ENCODE measurements around the gene NCK1. TPM values are rescaled to one million over a fixed set of nuclear protein-coding genes. Genes with fewer than 3 reads are reported as not detected.

Gene NCK1
- total and polyA plus RNA-seq, 2 of the 13 experiments (the other 11 are each of a cell fraction or from before 2014, with no cell fraction given), result 14.7 to 30.4 TPM

DNA sequence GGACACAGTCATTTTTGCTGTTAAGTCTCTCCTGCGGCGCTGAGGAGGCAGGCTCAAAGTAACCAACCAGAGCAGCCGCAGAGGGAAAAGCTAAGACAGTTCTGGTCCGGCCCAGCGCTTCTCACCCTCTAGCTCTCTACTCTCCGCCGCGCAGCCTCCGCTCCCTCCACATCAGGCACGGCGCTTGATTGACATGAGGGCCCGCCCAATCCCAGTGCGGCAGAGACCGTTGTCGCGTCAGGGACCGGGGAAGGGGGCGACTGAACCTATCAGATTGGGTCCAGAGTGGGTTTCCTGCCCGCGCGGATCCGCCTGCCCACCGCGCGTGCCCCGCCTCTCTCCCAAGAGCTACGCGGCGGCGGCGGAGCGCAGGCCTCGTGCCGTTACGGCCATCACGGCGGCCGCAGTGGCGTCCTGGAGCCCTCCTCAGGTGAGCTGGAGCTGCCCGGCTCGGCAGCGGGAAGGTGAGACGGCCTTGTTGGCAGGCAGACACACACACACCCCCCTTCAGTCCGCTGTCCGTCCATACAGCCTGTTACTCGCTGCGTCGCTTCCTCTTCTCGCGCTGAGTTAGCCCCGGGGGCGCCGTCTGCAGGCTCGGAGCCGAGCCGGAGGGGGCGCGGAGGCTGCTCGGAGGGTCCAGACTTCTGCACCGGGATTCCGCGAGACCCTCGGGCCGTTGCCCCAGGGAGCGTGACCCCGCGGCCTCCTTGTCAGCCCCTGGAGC lies at the start of gene NCK1 (continued):
- TF ChIP-seq, protein P1, sequence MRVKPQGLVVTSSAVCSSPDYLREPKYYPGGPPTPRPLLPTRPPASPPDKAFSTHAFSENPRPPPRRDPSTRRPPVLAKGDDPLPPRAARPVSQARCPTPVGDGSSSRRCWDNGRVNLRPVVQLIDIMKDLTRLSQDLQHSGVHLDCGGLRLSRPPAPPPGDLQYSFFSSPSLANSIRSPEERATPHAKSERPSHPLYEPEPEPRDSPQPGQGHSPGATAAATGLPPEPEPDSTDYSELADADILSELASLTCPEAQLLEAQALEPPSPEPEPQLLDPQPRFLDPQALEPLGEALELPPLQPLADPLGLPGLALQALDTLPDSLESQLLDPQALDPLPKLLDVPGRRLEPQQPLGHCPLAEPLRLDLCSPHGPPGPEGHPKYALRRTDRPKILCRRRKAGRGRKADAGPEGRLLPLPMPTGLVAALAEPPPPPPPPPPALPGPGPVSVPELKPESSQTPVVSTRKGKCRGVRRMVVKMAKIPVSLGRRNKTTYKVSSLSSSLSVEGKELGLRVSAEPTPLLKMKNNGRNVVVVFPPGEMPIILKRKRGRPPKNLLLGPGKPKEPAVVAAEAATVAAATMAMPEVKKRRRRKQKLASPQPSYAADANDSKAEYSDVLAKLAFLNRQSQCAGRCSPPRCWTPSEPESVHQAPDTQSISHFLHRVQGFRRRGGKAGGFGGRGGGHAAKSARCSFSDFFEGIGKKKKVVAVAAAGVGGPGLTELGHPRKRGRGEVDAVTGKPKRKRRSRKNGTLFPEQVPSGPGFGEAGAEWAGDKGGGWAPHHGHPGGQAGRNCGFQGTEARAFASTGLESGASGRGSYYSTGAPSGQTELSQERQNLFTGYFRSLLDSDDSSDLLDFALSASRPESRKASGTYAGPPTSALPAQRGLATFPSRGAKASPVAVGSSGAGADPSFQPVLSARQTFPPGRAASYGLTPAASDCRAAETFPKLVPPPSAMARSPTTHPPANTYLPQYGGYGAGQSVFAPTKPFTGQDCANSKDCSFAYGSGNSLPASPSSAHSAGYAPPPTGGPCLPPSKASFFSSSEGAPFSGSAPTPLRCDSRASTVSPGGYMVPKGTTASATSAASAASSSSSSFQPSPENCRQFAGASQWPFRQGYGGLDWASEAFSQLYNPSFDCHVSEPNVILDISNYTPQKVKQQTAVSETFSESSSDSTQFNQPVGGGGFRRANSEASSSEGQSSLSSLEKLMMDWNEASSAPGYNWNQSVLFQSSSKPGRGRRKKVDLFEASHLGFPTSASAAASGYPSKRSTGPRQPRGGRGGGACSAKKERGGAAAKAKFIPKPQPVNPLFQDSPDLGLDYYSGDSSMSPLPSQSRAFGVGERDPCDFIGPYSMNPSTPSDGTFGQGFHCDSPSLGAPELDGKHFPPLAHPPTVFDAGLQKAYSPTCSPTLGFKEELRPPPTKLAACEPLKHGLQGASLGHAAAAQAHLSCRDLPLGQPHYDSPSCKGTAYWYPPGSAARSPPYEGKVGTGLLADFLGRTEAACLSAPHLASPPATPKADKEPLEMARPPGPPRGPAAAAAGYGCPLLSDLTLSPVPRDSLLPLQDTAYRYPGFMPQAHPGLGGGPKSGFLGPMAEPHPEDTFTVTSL (CRISPR knock-in tag; IDR thresholded peaks at IDR 0.05; ENCODE audit: borderline replicate concordance), result peak; percentile 70
- TF ChIP-seq ELF3 (CRISPR knock-in tag; IDR thresholded peaks at IDR 0.05), result peak; percentile 62
- TF ChIP-seq ZNF879 (CRISPR knock-in tag; IDR thresholded peaks at IDR 0.05), result peak; percentile 49; the same call in 1 of the 2 replicates
- no peak for TF ChIP-seq ZNF207 (IDR thresholded peaks at IDR 0.05; ENCODE audit: borderline replicate concordance)
- TF ChIP-seq, protein P2, sequence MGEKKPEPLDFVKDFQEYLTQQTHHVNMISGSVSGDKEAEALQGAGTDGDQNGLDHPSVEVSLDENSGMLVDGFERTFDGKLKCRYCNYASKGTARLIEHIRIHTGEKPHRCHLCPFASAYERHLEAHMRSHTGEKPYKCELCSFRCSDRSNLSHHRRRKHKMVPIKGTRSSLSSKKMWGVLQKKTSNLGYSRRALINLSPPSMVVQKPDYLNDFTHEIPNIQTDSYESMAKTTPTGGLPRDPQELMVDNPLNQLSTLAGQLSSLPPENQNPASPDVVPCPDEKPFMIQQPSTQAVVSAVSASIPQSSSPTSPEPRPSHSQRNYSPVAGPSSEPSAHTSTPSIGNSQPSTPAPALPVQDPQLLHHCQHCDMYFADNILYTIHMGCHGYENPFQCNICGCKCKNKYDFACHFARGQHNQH (CRISPR knock-in tag; IDR thresholded peaks at IDR 0.05), result peak; percentile 79; the same call in 1 of the 2 replicates
- no peak for TF ChIP-seq ZNF660 (CRISPR knock-in tag; IDR thresholded peaks at IDR 0.05; ENCODE audit: borderline replicate concordance, low read depth)
- TF ChIP-seq ETV5 (CRISPR knock-in tag; IDR thresholded peaks at IDR 0.05; ENCODE audit: borderline replicate concordance), result peak; percentile 48; the same call in 1 of the 2 replicates
- peak; percentile 81; the same call in 1 of the 2 replicates for TF ChIP-seq KAT8 (CRISPR knock-in tag; IDR thresholded peaks at IDR 0.05)
- TF ChIP-seq GATA4 (IDR thresholded peaks at IDR 0.05; ENCODE audit: borderline replicate concordance, low read depth), result 0 out of 2 replicates have a peak, but pooled peaks have one; percentile 3
- no peak for TF ChIP-seq ZFP41 (CRISPR knock-in tag; IDR thresholded peaks at IDR 0.05; ENCODE audit: borderline replicate concordance)
- TF ChIP-seq ZFY (CRISPR knock-in tag; IDR thresholded peaks at IDR 0.05), result peak; percentile 96
- TF ChIP-seq FOXC1 (CRISPR knock-in tag; IDR thresholded peaks at IDR 0.05; ENCODE audit: borderline replicate concordance), result peak; percentile 92
- TF ChIP-seq, protein P3, sequence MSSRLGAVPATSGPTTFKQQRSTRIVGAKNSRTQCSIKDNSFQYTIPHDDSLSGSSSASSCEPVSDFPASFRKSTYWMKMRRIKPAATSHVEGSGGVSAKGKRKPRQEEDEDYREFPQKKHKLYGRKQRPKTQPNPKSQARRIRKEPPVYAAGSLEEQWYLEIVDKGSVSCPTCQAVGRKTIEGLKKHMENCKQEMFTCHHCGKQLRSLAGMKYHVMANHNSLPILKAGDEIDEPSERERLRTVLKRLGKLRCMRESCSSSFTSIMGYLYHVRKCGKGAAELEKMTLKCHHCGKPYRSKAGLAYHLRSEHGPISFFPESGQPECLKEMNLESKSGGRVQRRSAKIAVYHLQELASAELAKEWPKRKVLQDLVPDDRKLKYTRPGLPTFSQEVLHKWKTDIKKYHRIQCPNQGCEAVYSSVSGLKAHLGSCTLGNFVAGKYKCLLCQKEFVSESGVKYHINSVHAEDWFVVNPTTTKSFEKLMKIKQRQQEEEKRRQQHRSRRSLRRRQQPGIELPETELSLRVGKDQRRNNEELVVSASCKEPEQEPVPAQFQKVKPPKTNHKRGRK (CRISPR knock-in tag; IDR thresholded peaks at IDR 0.05), result no peak
- TF ChIP-seq ZSCAN9 (CRISPR knock-in tag; IDR thresholded peaks at IDR 0.05; ENCODE audit: borderline replicate concordance), result peak; percentile 44; the same call in 1 of the 2 replicates
